ENCODE data around the gene RGSL1.

Gene RGSL1

GRCh38 chr1:182595641-182596240, 145.8 kb downstream of the RGSL1 start:
- peak; percentile 51 for DNase-seq (ENCODE audit: low spot score)
- POLR2A ChIA-PET (ENCODE audit: low non-redundant PET), result no interaction called here
- CTCF ChIA-PET, result interaction anchor here (0.5 to 4.1 kb wide), 14 partner anchors 13 to 817 kb away, joined by 3 to 25 read pairs (median 3); no protein-coding TSS in a partner anchor
- no peak overlapping the region for H3K27ac ChIP-seq
- TF ChIP-seq CTCF (conservative IDR thresholded peaks at IDR 0.05; ENCODE audit: low read depth), result peak; percentile 61

- CTCF ChIA-PET, result interaction anchor here (1.1 to 4.1 kb wide), 4 partner anchors 186 to 511 kb away, joined by 3 to 25 read pairs (median 10); no protein-coding TSS in a partner anchor
- H3K27ac ChIP-seq, result no peak overlapping the region
- no peak for DNase-seq (ENCODE audit: low spot score)
- POLR2A ChIA-PET (ENCODE audit: low non-redundant PET), result no interaction called here
- no peak for TF ChIP-seq CTCF (conservative IDR thresholded peaks at IDR 0.05; ENCODE audit: low read depth)
Observed at GRCh38 chr1:182596934-182597333, 147.0 kb downstream of the RGSL1 start.

- POLR2A ChIA-PET (ENCODE audit: low non-redundant PET), result no interaction called here
- CTCF ChIA-PET, result interaction anchor here (0.6 to 5.0 kb wide), 4 partner anchors 62 to 190 kb away, joined by 3 to 106 read pairs (median 4); no protein-coding TSS in a partner anchor
- no peak overlapping the region for H3K27ac ChIP-seq
- no peak for DNase-seq (ENCODE audit: low spot score)
- TF ChIP-seq CTCF (conservative IDR thresholded peaks at IDR 0.05; ENCODE audit: low read depth), result no peak
Observed at GRCh38 chr1:182598296-182598695, 148.3 kb downstream of the RGSL1 start.

GRCh38 chr1:182599339-182599738, 149.4 kb downstream of the RGSL1 start:
- no peak for DNase-seq (ENCODE audit: low spot score)
- ChIA-PET CTCF (interaction anchor here (0.7 to 5.0 kb wide), 2 partner anchors 16 to 184 kb away, joined by 4 to 106 read pairs; no protein-coding TSS in a partner anchor), POLR2A (ENCODE audit: low non-redundant PET) (no interaction called here)
- no peak overlapping the region for H3K27ac ChIP-seq
- TF ChIP-seq CTCF (conservative IDR thresholded peaks at IDR 0.05; ENCODE audit: low read depth), result no peak

GRCh38 chr1:182600036-182600713, 150.2 kb downstream of the RGSL1 start:
- TF ChIP-seq CTCF (conservative IDR thresholded peaks at IDR 0.05; ENCODE audit: low read depth), result no peak
- CTCF ChIA-PET, result interaction anchor here (0.7 to 5.0 kb wide), 2 partner anchors 183 to 1225 kb away, joined by 3 to 106 read pairs; no protein-coding TSS in a partner anchor

GRCh38 chr1:182600745-182601415, 150.9 kb downstream of the RGSL1 start:
- no peak for DNase-seq (ENCODE audit: low spot score)
- no peak for TF ChIP-seq CTCF (conservative IDR thresholded peaks at IDR 0.05; ENCODE audit: low read depth)
- ChIA-PET CTCF (interaction anchor here (0.6 to 5.0 kb wide), 7 partner anchors 12 to 1225 kb away, joined by 3 to 106 read pairs (median 3); partner anchors contain the start of gene RNASEL), POLR2A (ENCODE audit: low non-redundant PET) (no interaction called here)
- H3K27ac ChIP-seq, result no peak overlapping the region

More at GRCh38 chr1:182600036-182600713, 150.2 kb downstream of the RGSL1 start:
- no peak for DNase-seq (ENCODE audit: low spot score)
- POLR2A ChIA-PET (ENCODE audit: low non-redundant PET), result no interaction called here
- no peak overlapping the region for H3K27ac ChIP-seq

Data from RWPE1 (cell line).